Esophagus muscularis mucosa (tissue), 4 donors: ENCODE results near the gene ADCY6. TPM values are rescaled to one million over a fixed set of nuclear protein-coding genes. Genes with fewer than 3 reads are reported as not detected.

ENCODE experiments used
- DNase-seq: peaks from one replicate; pipeline ENCODE4 v3.0.0-alpha.2; 2017; ENCODE audit errors: extremely low spot score
- H3K27ac ChIP-seq, 4 donors: fragments of 200-600 bp; sonication (generic); replicated peaks in 1 of 4; 1 replicate in 3 of 4; 2 replicates in 1 of 4; pipeline ENCODE4 v1.5.1; 2016 to 2019; ENCODE audit warnings: mild to moderate bottlenecking in 1 of 4
- H3K27me3 ChIP-seq, 4 donors: fragments of 200-600 bp; sonication (generic); one replicate each; pipeline versions ENCODE4 v1.5.1 to v1.6.0; 2016 to 2019
- H3K36me3 ChIP-seq, 4 donors: fragments of 200-600 bp; sonication (generic); one replicate each; pipeline ENCODE4 v1.5.1; 2016 to 2019
- H3K4me1 ChIP-seq, 4 donors: fragments of 200-600 bp; sonication (generic); one replicate each; pipeline ENCODE4 v1.5.1; 2016 to 2019
- H3K4me3 ChIP-seq, 4 donors: fragments of 200-600 bp; sonication (generic); 1 replicate in 2 of 4; 2 replicates in 2 of 4; pipeline ENCODE4 v1.5.1; 2016 to 2019; ENCODE audit warnings: mild to moderate bottlenecking in 4 of 4, moderate library complexity in 1 of 4
- H3K9me3 ChIP-seq, 4 donors: fragments of 200-600 bp; sonication (generic); 1 replicate in 3 of 4; 2 replicates in 1 of 4; pipeline ENCODE4 v1.5.1; 2016 to 2019
- EP300 ChIP-seq: sonication (generic); formaldehyde crosslinking; IDR thresholded peaks from one replicate; pipeline ENCODE4 v1.6.1; 2017; ENCODE audit warnings: antibody characterized with exemption
- POLR2A ChIP-seq: fragments of 450-650 bp; IDR thresholded peaks from one replicate; pipeline ENCODE4 v1.6.1; 2017; ENCODE audit warnings: antibody characterized with exemption, moderate library complexity, mild to moderate bottlenecking, low read depth
- POLR2AphosphoS5 ChIP-seq, 2 donors: sonication (generic); formaldehyde crosslinking; IDR thresholded peaks; one replicate each; pipeline ENCODE4 v1.6.1; 2017; ENCODE audit warnings: antibody characterized with exemption in 2 of 2
- WGBS: methylation state at CpG from one replicate; pipeline ENCODE4 v1.1.5; 2018; 5-methylcytosine and 5-hydroxymethylcytosine counted together
- intact Hi-C: fragments of 100-400 bp; cut with DNase I; formaldehyde crosslinking; loops from one replicate; pipeline ENCODE4 v1.15.1; 2023
- total RNA-seq, 4 donors: library from RNA; depleted of rRNA; stranded (reverse); fragments of >200 nt; gene quantifications; one replicate each; pipeline versions ENCODE4 v1.1.0 to v1.2.1, GENCODE V29; 2016
- TF ChIP-seq, protein P1 (sequence below), 3 experiments: fragments of 200-600 bp in 2 of 3; fragments of 450-650 bp in 1 of 3; sonication (generic) in 2 of 3; IDR thresholded peaks; one replicate each; pipeline ENCODE4 v1.5.1; 2017 to 2019; ENCODE audit warnings: antibody characterized with exemption in 3 of 3, mild to moderate bottlenecking in 2 of 3, moderate library complexity in 1 of 3

The ADCY6 gene
- total RNA-seq, 4 donors from 2014 or later: 17.9 to 35.5 (median 24.0) TPM

- Histone ChIP-seq H3K4me3 (no peak overlapping the region), H3K4me1 (peaks cover 0 to 22% (median 12%) of the 10 kb centered on the region in 4 donors), H3K27ac (no peak overlapping the region), H3K9me3 (no peaks in the 10 kb centered on the region), H3K36me3 (peaks cover 0 to 44% (median 40%) of the 10 kb centered on the region in 4 donors), H3K27me3 (no peaks in the 10 kb centered on the region)
- intact Hi-C loops: no loop called here
- WGBS: 81% methylated on average over 2 of the region's 2 CpGs
- TF ChIP-seq EP300: no peak
- TF ChIP-seq POLR2A: no peak
- TF ChIP-seq, protein P1, sequence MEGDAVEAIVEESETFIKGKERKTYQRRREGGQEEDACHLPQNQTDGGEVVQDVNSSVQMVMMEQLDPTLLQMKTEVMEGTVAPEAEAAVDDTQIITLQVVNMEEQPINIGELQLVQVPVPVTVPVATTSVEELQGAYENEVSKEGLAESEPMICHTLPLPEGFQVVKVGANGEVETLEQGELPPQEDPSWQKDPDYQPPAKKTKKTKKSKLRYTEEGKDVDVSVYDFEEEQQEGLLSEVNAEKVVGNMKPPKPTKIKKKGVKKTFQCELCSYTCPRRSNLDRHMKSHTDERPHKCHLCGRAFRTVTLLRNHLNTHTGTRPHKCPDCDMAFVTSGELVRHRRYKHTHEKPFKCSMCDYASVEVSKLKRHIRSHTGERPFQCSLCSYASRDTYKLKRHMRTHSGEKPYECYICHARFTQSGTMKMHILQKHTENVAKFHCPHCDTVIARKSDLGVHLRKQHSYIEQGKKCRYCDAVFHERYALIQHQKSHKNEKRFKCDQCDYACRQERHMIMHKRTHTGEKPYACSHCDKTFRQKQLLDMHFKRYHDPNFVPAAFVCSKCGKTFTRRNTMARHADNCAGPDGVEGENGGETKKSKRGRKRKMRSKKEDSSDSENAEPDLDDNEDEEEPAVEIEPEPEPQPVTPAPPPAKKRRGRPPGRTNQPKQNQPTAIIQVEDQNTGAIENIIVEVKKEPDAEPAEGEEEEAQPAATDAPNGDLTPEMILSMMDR (IDR thresholded peaks at IDR 0.05): no peak
- TF ChIP-seq POLR2AphosphoS5 (IDR thresholded peaks at IDR 0.05): no peak
- no peak for DNase-seq
Measured at GRCh38 chr12:48764521-48764920, 24.4 kb downstream of the ADCY6 start.

- no peaks in the 10 kb centered on the region for H3K36me3 ChIP-seq
- H3K9me3 ChIP-seq: no peaks in the 10 kb centered on the region
- no peaks in the 10 kb centered on the region for H3K27me3 ChIP-seq
- TF ChIP-seq POLR2A (no peak), EP300 (no peak), POLR2AphosphoS5 (IDR thresholded peaks at IDR 0.05) (no peak)
- TF ChIP-seq, protein P1 (IDR thresholded peaks at IDR 0.05): no peak
- H3K4me1 ChIP-seq: peaks cover 0 to 2% (median under 1%) of the 10 kb centered on the region in 4 donors
- no peak overlapping the region for H3K27ac ChIP-seq
- H3K4me3 ChIP-seq: no peak overlapping the region
- intact Hi-C loops: no loop called here
- DNase-seq: no peak
Measured at GRCh38 chr12:48758737-48759136, 30.2 kb downstream of the ADCY6 start.

- intact Hi-C loops: no loop called here
- Histone ChIP-seq H3K27ac (no peak overlapping the region), H3K27me3 (no peaks in the 10 kb centered on the region), H3K36me3 (no peaks in the 10 kb centered on the region), H3K4me1 (peaks cover 0 to 6% (median 2%) of the 10 kb centered on the region in 4 donors), H3K9me3 (no peaks in the 10 kb centered on the region), H3K4me3 (no peak overlapping the region)
- TF ChIP-seq, protein P1 (IDR thresholded peaks at IDR 0.05): no peak
- no peak for TF ChIP-seq EP300
- no peak for TF ChIP-seq POLR2AphosphoS5 (IDR thresholded peaks at IDR 0.05)
- DNase-seq: no peak
- WGBS: 68% methylated on average over 4 of the region's 4 CpGs
Measured at GRCh38 chr12:48758186-48758585, 30.7 kb downstream of the ADCY6 start.

- TF ChIP-seq EP300 (no peak), POLR2A (no peak), POLR2AphosphoS5 (IDR thresholded peaks at IDR 0.05) (no peak)
- TF ChIP-seq, protein P1 (IDR thresholded peaks at IDR 0.05): no peak
- WGBS: 57% methylated on average over 2 of the region's 2 CpGs
- intact Hi-C loops: no loop called here
Measured at GRCh38 chr12:48750769-48751356, 38.0 kb downstream of the ADCY6 start.

GRCh38 chr12:48750215-48750614, 38.7 kb downstream of the ADCY6 start:
- intact Hi-C loops: no loop called here
- H3K27me3 ChIP-seq: no peaks in the 10 kb centered on the region
- no peaks in the 10 kb centered on the region for H3K36me3 ChIP-seq
- H3K4me1 ChIP-seq: peaks cover 0 to 6% (median 2%) of the 10 kb centered on the region in 4 donors
- no peak overlapping the region for H3K4me3 ChIP-seq
- H3K27ac ChIP-seq: no peak overlapping the region
- WGBS: 93% methylated on average over 1 of the region's 1 CpG
- TF ChIP-seq, protein P1 (IDR thresholded peaks at IDR 0.05): no peak
- TF ChIP-seq EP300: no peak
- TF ChIP-seq POLR2AphosphoS5 (IDR thresholded peaks at IDR 0.05): no peak
- TF ChIP-seq POLR2A: no peak
- H3K9me3 ChIP-seq: no peaks in the 10 kb centered on the region
- no peak for DNase-seq

More at GRCh38 chr12:48750769-48751356, 38.0 kb downstream of the ADCY6 start:
- no peak for DNase-seq
- Histone ChIP-seq H3K36me3 (no peaks in the 10 kb centered on the region), H3K4me3 (no peak overlapping the region), H3K4me1 (peaks cover 0 to 6% (median 2%) of the 10 kb centered on the region in 4 donors), H3K27ac (no peak overlapping the region), H3K27me3 (no peaks in the 10 kb centered on the region), H3K9me3 (no peaks in the 10 kb centered on the region)
